GM12801 (cell line): ENCODE measurements around the gene PKD1L1.

Experiments
- CTCF ChIP-seq: IDR thresholded peaks from one replicate; pipeline ENCODE4 v1.5.1; 2011; ENCODE audit warnings: control low read depth; ENCODE audit not compliant: insufficient read length; ENCODE audit errors: extremely low read depth

The PKD1L1 gene

GRCh38 chr7:47765373-47765979, 182.8 kb downstream of the PKD1L1 start:
- TF ChIP-seq CTCF: no peak

- no peak for TF ChIP-seq CTCF
These were observed 183.5 kb downstream of the PKD1L1 start for GRCh38 chr7:47764746-47765145.

GRCh38 chr7:47763063-47763974, 184.9 kb downstream of the PKD1L1 start:
- TF ChIP-seq CTCF: no peak

GRCh38 chr7:47762746-47763062, 185.6 kb downstream of the PKD1L1 start:
- TF ChIP-seq CTCF: no peak

GRCh38 chr7:47762207-47762606, 186.1 kb downstream of the PKD1L1 start:
- TF ChIP-seq CTCF: no peak

- TF ChIP-seq CTCF: no peak
These were observed 189.1 kb downstream of the PKD1L1 start for GRCh38 chr7:47759056-47759706.

- TF ChIP-seq CTCF: no peak
These were observed 189.7 kb downstream of the PKD1L1 start for GRCh38 chr7:47758546-47758945.
